GM12878 (cell line): ENCODE data around the gene RRAGA. TPM values are rescaled to one million over a fixed set of nuclear protein-coding genes. Genes with fewer than 3 reads are reported as not detected.

Experiments
- ATAC-seq: fragments of 200-7000 bp; cut with Tn5 transposase; 3 replicates; pipeline ENCODE4 v1.9.1; 2020; ENCODE audit warnings: mild to moderate bottlenecking, moderate library complexity
- BruUV-seq: library from RNA; stranded (reverse); fragments of 400-500 nt; replicated peaks from 2 replicates; lab custom pipeline; 2021; lab: Mats Ljungman, UMichigan
- CTCF ChIA-PET: fragments of 300-600 bp; sonication (Branson Sonifier 250); formaldehyde crosslinking; extraction: SDS; loops from one replicate; lab custom pipeline; 2021; ENCODE audit warnings: inconsistent platforms; lab: Yijun Ruan, JAX
- POLR2A ChIA-PET: fragments of 350-600 bp; formaldehyde crosslinking; extraction: SDS; loops from one replicate; lab custom pipeline; 2021; ENCODE audit warnings: inconsistent platforms; lab: Charles Lee
- RAD21 ChIA-PET: fragments of 300-600 bp; sonication (Branson Sonifier 250); formaldehyde crosslinking; loops from one replicate; lab custom pipeline; 2023; ENCODE audit warnings: antibody characterized with exemption; ENCODE audit not compliant: unreplicated experiment; lab: Charles Lee
- SMC1A ChIA-PET: fragments of 300-600 bp; sonication (Branson Sonifier 250); formaldehyde crosslinking; loops from one replicate; lab custom pipeline; 2023; ENCODE audit not compliant: unreplicated experiment, uncharacterized antibody; lab: Charles Lee
- DNase-seq: peaks from one replicate; pipeline ENCODE4 v3.0.0-alpha.2; 2011; ENCODE audit warnings: low read depth, low spot score
- FAIRE-seq: peaks from 3 replicates; lab custom pipeline; 2011; peaks lifted over from hg19 to GRCh38; lab: Jason Lieb, UNC
- H2AFZ ChIP-seq: 2 replicates; pipeline ENCODE4 v1.6.0; 2011; ENCODE audit warnings: low read depth, low read length, control low read depth; ENCODE audit not compliant: control insufficient read depth
- H3K27ac ChIP-seq: 2 replicates; pipeline ENCODE4 v1.5.1; 2011; ENCODE audit warnings: control low read depth; ENCODE audit not compliant: control insufficient read depth, insufficient read depth
- H3K27me3 ChIP-seq, 2 experiments: replicated peaks in 1 of 2; 2 replicates each; pipeline versions ENCODE4 v1.6.0 to v1.6.1; 2011; ENCODE audit warnings: low read length in 1 of 2; ENCODE audit not compliant: control insufficient read depth in 2 of 2, insufficient read depth in 2 of 2
- H3K36me3 ChIP-seq, 2 experiments: 2 replicates each; pipeline ENCODE4 v1.5.1; 2011; ENCODE audit warnings: low read length in 1 of 2; ENCODE audit not compliant: control insufficient read depth in 2 of 2, insufficient read depth in 2 of 2
- H3K4me1 ChIP-seq: 2 replicates; pipeline ENCODE4 v1.6.1; 2011; ENCODE audit warnings: mild to moderate bottlenecking, low read length, moderate library complexity, mixed read lengths; ENCODE audit not compliant: control insufficient read depth, insufficient read depth
- H3K4me2 ChIP-seq: 2 replicates; pipeline ENCODE4 v1.6.0; 2011; ENCODE audit warnings: control low read depth; ENCODE audit not compliant: control insufficient read depth, insufficient read depth
- H3K4me3 ChIP-seq: fragments of 200-600 bp; sonication (generic); 2 replicates; pipeline ENCODE4 v1.5.1; 2016
- H3K79me2 ChIP-seq: 2 replicates; pipeline ENCODE4 v1.6.0; 2011; ENCODE audit warnings: low read length; ENCODE audit not compliant: control insufficient read depth, insufficient read depth
- H3K9ac ChIP-seq: 2 replicates; pipeline ENCODE4 v1.8.0; 2011; ENCODE audit warnings: low read length, control low read depth, mixed read lengths; ENCODE audit not compliant: control insufficient read depth, insufficient read depth
- H3K9me3 ChIP-seq: replicated peaks from 3 replicates; pipeline ENCODE4 v1.5.1; 2011; ENCODE audit warnings: mild to moderate bottlenecking, low read length; ENCODE audit not compliant: control insufficient read depth, insufficient read depth
- H4K20me1 ChIP-seq: 2 replicates; pipeline ENCODE4 v1.6.0; 2011; ENCODE audit not compliant: control insufficient read depth, insufficient read depth
- BACH1 ChIP-seq: fragments of 450-650 bp; IDR thresholded peaks from 2 replicates; pipeline ENCODE4 v1.6.1; 2017; ENCODE audit warnings: mild to moderate bottlenecking, borderline replicate concordance
- BRCA1 ChIP-seq: IDR thresholded peaks from 2 replicates; pipeline ENCODE4 v1.6.1; 2011; ENCODE audit warnings: low read depth, low read length, improper control_type of control experiment
- GATAD2B ChIP-seq: fragments of 450-650 bp; conservative IDR thresholded peaks from 2 replicates; pipeline ENCODE4 v1.6.1; 2017; ENCODE audit warnings: low read depth, mild to moderate bottlenecking, moderate library complexity
- NFIC ChIP-seq: IDR thresholded peaks from 2 replicates; pipeline ENCODE4 v1.6.1; 2012; ENCODE audit warnings: low read depth, mild to moderate bottlenecking, inconsistent platforms, low read length, moderate library complexity
- NKRF ChIP-seq: fragments of 450-650 bp; conservative IDR thresholded peaks from 2 replicates; pipeline ENCODE4 v1.6.1; 2017; ENCODE audit warnings: mild to moderate bottlenecking, moderate library complexity
- POLR2AphosphoS2 ChIP-seq: IDR thresholded peaks from 2 replicates; pipeline ENCODE4 v1.6.1; 2011; ENCODE audit warnings: low read depth, mild to moderate bottlenecking, low read length, improper control_type of control experiment, moderate library complexity
- RFX5 ChIP-seq: IDR thresholded peaks from 2 replicates; pipeline ENCODE4 v1.6.1; 2011; ENCODE audit warnings: low read depth, low read length, improper control_type of control experiment
- WRNIP1 ChIP-seq: IDR thresholded peaks from 2 replicates; pipeline ENCODE4 v1.6.1; 2011; ENCODE audit warnings: low read depth, low read length, improper control_type of control experiment, borderline replicate concordance
- WGBS: methylation state at CpG from one replicate; pipeline ENCODE4 v1.1.6; 2016; ENCODE audit warnings: low lambda C conversion rate; ENCODE audit not compliant: insufficient replicate concordance, insufficient coverage; ENCODE audit errors: missing lambda C conversion rate; 5-methylcytosine and 5-hydroxymethylcytosine counted together
- in situ Hi-C: fragments of 300-500 bp; cut with MboI; formaldehyde crosslinking; loops from 9 replicates; pipeline ENCODE4 v1.14.3; 2018; ENCODE audit warnings: mixed read lengths
- intact Hi-C: fragments of 100-400 bp; cut with micrococcal nuclease; formaldehyde crosslinking; loops from one replicate; pipeline ENCODE4 v1.14.2; 2022; ENCODE audit not compliant: unreplicated experiment
- polyA plus RNA-seq, 11 experiments: library from polyadenylated mRNA; depleted of rRNA in 4 of 11; unstranded in 6 of 11; stranded (reverse) in 5 of 11; fragments of >200 nt; fragmentation: Nextera tagmentation in 4 of 11; fragmentation: Illumina TruSeq in 1 of 11; extraction: Ambion mirVana in 4 of 11; extraction: Trizol in 1 of 11; gene quantifications; 1 replicate in 1 of 11; 2 replicates in 10 of 11; pipeline versions ENCODE4 v1.2.1 to v1.2.3, GENCODE V29; 2011 to 2016; ENCODE audit warnings: inconsistent platforms in 2 of 11, missing spikeins in 2 of 11, low read depth in 1 of 11
- total RNA-seq, 4 experiments: library from RNA; depleted of rRNA in 3 of 4; stranded (reverse); fragments of >200 nt in 3 of 4; fragmentation: Illumina TruSeq in 1 of 4; extraction: Trizol in 1 of 4; gene quantifications; 2 replicates each; pipeline versions ENCODE4 v1.2.1 to v1.2.3, GENCODE V29; 2013 to 2021
- TF ChIP-seq, protein P1 (sequence below): fragments of 450-650 bp; IDR thresholded peaks from 2 replicates; pipeline ENCODE4 v1.6.1; 2016; ENCODE audit warnings: mild to moderate bottlenecking
- TF ChIP-seq, protein P2 (sequence below): IDR thresholded peaks from 2 replicates; pipeline ENCODE4 v1.6.1; 2012; ENCODE audit warnings: improper control_type of control experiment, low read depth, low read length; ENCODE audit not compliant: insufficient replicate concordance

RRAGA gene
- total and polyA plus RNA-seq, 10 of the 15 experiments (the other 5 are each of a cell fraction or from before 2014, with no cell fraction given), result 10.1 to 74.6 (median 37.9) TPM

DNA sequence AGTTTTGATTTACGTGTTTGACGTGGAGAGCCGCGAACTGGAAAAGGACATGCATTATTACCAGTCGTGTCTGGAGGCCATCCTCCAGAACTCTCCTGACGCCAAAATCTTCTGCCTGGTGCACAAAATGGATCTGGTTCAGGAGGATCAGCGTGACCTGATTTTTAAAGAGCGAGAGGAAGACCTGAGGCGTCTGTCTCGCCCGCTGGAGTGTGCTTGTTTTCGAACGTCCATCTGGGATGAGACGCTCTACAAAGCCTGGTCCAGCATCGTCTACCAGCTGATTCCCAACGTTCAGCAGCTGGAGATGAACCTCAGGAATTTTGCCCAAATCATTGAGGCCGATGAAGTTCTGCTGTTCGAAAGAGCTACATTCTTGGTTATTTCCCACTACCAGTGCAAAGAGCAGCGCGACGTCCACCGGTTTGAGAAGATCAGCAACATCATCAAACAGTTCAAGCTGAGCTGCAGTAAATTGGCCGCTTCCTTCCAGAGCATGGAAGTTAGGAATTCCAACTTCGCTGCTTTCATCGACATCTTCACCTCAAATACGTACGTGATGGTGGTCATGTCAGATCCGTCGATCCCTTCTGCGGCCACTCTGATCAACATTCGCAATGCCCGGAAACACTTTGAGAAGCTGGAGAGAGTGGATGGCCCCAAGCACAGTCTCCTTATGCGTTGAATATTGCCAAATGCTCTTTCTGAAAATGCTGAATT is 850 bp downstream of the RRAGA start:
- H3K9me3 ChIP-seq, result no peaks in the 10 kb centered on the region
- H3K27ac ChIP-seq, result peak overlapping the region; percentile 82
- H3K27me3 ChIP-seq, result no peaks in the 10 kb centered on the region
- H3K4me1 ChIP-seq, result peaks cover 5% of the 10 kb centered on the region
- BruUV-seq, result TSS peak; percentile 76
- TF ChIP-seq WRNIP1 (0 out of 2 replicates have a peak, but pooled peaks have one; percentile 36), NFIC (no peak), BACH1 (no peak), NKRF (no peak), BRCA1 (no peak), POLR2AphosphoS2 (0 out of 2 replicates have a peak, but pooled peaks have one; percentile 4), GATAD2B (no peak), RFX5 (no peak)
- TF ChIP-seq, protein P1, sequence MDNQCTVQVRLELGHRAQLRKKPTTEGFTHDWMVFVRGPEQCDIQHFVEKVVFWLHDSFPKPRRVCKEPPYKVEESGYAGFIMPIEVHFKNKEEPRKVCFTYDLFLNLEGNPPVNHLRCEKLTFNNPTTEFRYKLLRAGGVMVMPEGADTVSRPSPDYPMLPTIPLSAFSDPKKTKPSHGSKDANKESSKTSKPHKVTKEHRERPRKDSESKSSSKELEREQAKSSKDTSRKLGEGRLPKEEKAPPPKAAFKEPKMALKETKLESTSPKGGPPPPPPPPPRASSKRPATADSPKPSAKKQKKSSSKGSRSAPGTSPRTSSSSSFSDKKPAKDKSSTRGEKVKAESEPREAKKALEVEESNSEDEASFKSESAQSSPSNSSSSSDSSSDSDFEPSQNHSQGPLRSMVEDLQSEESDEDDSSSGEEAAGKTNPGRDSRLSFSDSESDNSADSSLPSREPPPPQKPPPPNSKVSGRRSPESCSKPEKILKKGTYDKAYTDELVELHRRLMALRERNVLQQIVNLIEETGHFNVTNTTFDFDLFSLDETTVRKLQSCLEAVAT, result peak; percentile 80
- TF ChIP-seq, protein P2, sequence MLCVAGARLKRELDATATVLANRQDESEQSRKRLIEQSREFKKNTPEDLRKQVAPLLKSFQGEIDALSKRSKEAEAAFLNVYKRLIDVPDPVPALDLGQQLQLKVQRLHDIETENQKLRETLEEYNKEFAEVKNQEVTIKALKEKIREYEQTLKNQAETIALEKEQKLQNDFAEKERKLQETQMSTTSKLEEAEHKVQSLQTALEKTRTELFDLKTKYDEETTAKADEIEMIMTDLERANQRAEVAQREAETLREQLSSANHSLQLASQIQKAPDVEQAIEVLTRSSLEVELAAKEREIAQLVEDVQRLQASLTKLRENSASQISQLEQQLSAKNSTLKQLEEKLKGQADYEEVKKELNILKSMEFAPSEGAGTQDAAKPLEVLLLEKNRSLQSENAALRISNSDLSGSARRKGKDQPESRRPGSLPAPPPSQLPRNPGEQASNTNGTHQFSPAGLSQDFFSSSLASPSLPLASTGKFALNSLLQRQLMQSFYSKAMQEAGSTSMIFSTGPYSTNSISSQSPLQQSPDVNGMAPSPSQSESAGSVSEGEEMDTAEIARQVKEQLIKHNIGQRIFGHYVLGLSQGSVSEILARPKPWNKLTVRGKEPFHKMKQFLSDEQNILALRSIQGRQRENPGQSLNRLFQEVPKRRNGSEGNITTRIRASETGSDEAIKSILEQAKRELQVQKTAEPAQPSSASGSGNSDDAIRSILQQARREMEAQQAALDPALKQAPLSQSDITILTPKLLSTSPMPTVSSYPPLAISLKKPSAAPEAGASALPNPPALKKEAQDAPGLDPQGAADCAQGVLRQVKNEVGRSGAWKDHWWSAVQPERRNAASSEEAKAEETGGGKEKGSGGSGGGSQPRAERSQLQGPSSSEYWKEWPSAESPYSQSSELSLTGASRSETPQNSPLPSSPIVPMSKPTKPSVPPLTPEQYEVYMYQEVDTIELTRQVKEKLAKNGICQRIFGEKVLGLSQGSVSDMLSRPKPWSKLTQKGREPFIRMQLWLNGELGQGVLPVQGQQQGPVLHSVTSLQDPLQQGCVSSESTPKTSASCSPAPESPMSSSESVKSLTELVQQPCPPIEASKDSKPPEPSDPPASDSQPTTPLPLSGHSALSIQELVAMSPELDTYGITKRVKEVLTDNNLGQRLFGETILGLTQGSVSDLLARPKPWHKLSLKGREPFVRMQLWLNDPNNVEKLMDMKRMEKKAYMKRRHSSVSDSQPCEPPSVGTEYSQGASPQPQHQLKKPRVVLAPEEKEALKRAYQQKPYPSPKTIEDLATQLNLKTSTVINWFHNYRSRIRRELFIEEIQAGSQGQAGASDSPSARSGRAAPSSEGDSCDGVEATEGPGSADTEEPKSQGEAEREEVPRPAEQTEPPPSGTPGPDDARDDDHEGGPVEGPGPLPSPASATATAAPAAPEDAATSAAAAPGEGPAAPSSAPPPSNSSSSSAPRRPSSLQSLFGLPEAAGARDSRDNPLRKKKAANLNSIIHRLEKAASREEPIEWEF, result no peak
- peak overlapping the region; percentile 88 for H3K4me3 ChIP-seq
- POLR2A ChIA-PET, result interaction anchor here (0.5 to 1.6 kb wide), 8 partner anchors 36 to 408 kb away, joined by 3 to 8 read pairs (median 4); partner anchors contain the start of gene DENND4C
- peak overlapping the region; percentile 79 for H3K9ac ChIP-seq
- H3K36me3 ChIP-seq, result no peaks in the 10 kb centered on the region
- WGBS, result 19% methylated on average over 33 of the region's 33 CpGs
- H3K79me2 ChIP-seq, result peaks cover 27% of the 10 kb centered on the region
- peak overlapping the region; percentile 75 for H3K4me2 ChIP-seq
- 0 out of 2 replicates have a peak, but pooled peaks cover 3% of the 10 kb centered on the region for H4K20me1 ChIP-seq
- DNase-seq (no peak), ATAC-seq (peak; percentile 2; the same call in 1 of the 3 replicates), FAIRE-seq (no peak)
- CTCF ChIA-PET, result interaction anchor here (0.7 to 3.8 kb wide), 16 partner anchors 9 to 1305 kb away, joined by 3 to 40 read pairs (median 4); partner anchors contain the start of gene SAXO1
- intact Hi-C loops, result loop anchor here (1.0 to 5.0 kb wide), 6 partner anchors 52 to 407 kb away; partner anchors contain the start of genes DENND4C, HAUS6, PLIN2 and RPS6
- peak overlapping the region; percentile 93 for H2AFZ ChIP-seq
- SMC1A ChIA-PET, result interaction anchor here (0.8 to 3.0 kb wide), 13 partner anchors 20 to 416 kb away, joined by 3 to 15 read pairs (median 4); no protein-coding TSS in a partner anchor
- RAD21 ChIA-PET, result interaction anchor here (0.7 to 3.4 kb wide), 6 partner anchors 24 to 408 kb away, joined by 3 to 64 read pairs (median 6); no protein-coding TSS in a partner anchor
- in situ Hi-C loops, result loop anchor here (5.0 to 25.0 kb wide), 3 partner anchors 122 to 1238 kb away; no protein-coding TSS in a partner anchor
